Activated naive CD8-positive, alpha-beta T cell (primary cell): ENCODE results near the gene MAP7D3.
"Not testable (repeated sequence)": the region's sequence is repeated elsewhere in the genome, so short reads cannot be mapped to it uniquely, and the experiment has no call there.

Experiments used
- H3K27ac Mint-ChIP-seq: one replicate; pipeline ENCODE4 v1.8.0; 2021; ENCODE audit warnings: mixed read lengths
- H3K27me3 Mint-ChIP-seq: one replicate; pipeline ENCODE4 v1.8.0; 2021; ENCODE audit warnings: mixed read lengths
- H3K36me3 Mint-ChIP-seq: one replicate; pipeline ENCODE4 v1.8.0; 2021; ENCODE audit warnings: mixed read lengths
- H3K4me1 Mint-ChIP-seq: one replicate; pipeline ENCODE4 v1.8.0; 2021; ENCODE audit warnings: low read depth, mixed read lengths
- H3K4me3 Mint-ChIP-seq: one replicate; pipeline ENCODE4 v1.8.0; 2021; ENCODE audit warnings: mild to moderate bottlenecking, mixed read lengths
- H3K9me3 Mint-ChIP-seq: one replicate; pipeline ENCODE4 v1.8.0; 2021; ENCODE audit warnings: low read depth, mixed read lengths

Gene MAP7D3

DNA sequence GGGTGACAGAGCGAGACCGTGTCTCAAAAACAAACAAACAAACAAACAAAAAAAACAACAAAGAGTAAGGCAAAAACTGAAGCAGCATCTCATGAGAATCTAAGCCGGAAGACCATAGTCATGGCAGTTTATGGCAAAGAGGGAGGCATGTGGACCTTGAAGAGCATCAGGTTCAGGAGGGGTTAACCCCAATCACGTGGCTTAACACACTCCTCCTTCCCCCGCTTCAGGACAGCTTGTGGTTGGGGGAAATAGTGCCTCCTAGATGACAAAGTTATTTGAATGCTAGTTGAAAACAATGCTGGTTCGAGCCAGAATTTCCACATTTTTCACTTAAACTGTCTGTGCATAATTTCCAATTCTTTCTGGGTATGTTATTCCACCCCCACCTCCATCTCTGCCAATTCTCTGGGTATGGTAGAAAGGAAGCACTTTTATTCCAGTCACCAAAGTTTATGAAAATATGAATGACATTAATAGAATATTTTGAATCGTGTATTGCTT lies 11.7 kb upstream of the MAP7D3 start:
- Mint-ChIP-seq H3K36me3 (no peaks in the 10 kb centered on the region), H3K4me1 (peaks cover 12% of the 10 kb centered on the region), H3K9me3 (no peaks in the 10 kb centered on the region), H3K4me3 (no peak overlapping the region), H3K27ac (no peak overlapping the region), H3K27me3 (no peaks in the 10 kb centered on the region)

DNA sequence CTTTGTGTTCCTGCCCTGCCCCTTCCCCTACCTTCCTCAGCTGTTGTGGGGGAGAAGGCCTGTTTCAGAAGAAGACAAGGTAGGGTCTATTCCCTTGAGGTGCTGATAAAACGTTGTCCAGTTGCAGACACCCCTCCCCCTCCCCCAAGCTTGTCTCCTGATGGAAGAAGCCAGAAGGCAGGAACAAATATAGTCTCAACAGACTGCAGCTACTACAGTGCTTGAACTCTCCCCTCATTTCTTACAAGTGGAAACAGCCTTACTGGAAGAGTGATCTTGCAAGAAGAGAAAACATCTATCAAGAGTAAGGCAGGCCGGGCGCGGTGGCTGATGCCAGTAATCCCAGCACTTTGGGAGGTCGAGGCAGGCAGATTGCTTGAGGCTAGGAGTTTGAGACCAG lies 11.0 kb upstream of the MAP7D3 start:
- H3K9me3 Mint-ChIP-seq = no peaks in the 10 kb centered on the region
- H3K27me3 Mint-ChIP-seq = no peaks in the 10 kb centered on the region
- H3K36me3 Mint-ChIP-seq = no peaks in the 10 kb centered on the region
- no peak overlapping the region for H3K4me3 Mint-ChIP-seq
- peaks cover 12% of the 10 kb centered on the region for H3K4me1 Mint-ChIP-seq
- H3K27ac Mint-ChIP-seq = no peak overlapping the region

DNA sequence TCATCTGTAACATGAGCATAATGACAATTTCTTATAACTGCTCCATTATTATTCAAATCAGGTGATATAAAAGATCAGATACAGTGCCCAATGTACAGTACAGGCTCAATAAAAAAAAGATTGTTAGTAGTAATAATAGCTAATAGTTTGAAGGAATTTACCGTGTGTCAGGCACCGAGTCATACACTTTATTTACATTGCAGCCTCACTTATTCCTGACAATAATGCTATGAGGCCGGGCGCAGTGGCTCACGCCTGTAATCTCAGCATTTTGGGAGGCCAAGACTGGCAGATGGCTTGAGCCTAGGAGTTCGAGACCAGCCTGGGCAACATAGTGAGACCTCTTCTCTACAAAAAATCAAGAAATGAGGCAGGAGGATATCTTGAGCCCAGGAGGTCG lies 10.1 kb upstream of the MAP7D3 start:
- Mint-ChIP-seq H3K27ac (no peak overlapping the region), H3K36me3 (no peaks in the 10 kb centered on the region), H3K4me3 (no peak overlapping the region), H3K4me1 (peaks cover 12% of the 10 kb centered on the region), H3K9me3 (no peaks in the 10 kb centered on the region), H3K27me3 (no peaks in the 10 kb centered on the region)

DNA sequence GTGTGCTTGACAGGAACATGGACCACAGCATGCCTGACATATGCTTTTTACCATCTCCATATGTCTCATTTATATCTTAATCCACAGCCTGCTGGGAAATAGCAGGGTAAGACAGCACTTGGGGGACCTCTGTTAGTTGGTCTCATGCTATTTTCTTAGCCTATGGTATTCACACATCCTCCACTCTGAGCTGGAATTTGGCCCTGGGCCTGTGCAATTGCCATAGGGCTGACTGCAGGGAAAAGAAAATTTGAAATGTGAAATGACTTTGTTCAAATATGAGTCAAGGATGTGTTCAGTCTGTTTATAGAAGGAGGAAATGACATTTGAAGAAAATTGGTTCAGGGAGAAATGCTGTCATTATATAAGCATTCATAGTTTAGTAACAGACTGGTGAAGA lies 9.6 kb upstream of the MAP7D3 start:
- peaks cover 12% of the 10 kb centered on the region for H3K4me1 Mint-ChIP-seq
- no peaks in the 10 kb centered on the region for H3K36me3 Mint-ChIP-seq

DNA sequence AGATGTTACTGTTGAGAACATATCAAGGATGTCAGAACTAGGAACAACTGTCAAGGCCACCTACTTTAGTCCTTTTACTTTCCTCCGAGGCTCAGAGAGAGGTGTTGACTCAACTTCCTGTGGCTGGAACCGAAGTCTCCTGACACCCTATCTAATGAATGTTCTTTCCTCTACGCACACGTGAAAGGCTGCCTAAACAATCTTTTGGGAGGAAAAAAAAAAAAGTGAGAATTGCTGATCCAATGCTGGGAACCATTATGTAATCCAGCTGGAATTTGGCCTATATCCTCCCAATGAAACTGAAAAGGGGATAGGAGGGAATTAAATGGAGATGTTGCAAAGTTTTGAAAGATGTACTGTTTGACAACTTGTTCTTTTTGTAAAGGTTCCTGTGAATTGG lies 8.3 kb upstream of the MAP7D3 start:
- Mint-ChIP-seq H3K36me3 (no peaks in the 10 kb centered on the region), H3K27me3 (no peaks in the 10 kb centered on the region), H3K27ac (peak overlapping the region; percentile 58), H3K4me1 (peaks cover 12% of the 10 kb centered on the region), H3K4me3 (peak overlapping the region; percentile 35), H3K9me3 (no peaks in the 10 kb centered on the region)

More for the DNA sequence above, 9.6 kb upstream of the MAP7D3 start:
- Mint-ChIP-seq H3K27me3 (no peaks in the 10 kb centered on the region), H3K27ac (no peak overlapping the region), H3K9me3 (no peaks in the 10 kb centered on the region), H3K4me3 (no peak overlapping the region)

DNA sequence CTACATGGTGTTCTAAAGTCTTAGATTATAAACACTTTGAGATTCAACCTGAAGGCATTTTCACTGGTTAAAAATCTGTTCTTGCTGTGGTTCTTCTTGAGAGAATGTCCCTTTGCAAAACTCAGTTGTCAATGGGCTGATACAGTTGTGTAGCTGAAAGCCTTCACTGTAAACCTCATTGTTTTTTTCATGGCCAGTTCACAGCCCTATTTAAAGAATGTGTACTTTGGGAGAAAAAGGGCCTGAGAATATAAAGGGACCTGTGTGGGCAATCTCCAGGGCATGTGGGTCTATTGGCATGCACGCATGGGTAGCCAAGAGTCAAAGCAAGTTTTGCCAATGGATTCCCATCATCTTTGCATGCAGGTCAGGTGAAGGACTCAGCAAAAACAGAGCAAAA lies 7.8 kb upstream of the MAP7D3 start:
- no peaks in the 10 kb centered on the region for H3K9me3 Mint-ChIP-seq
- no peaks in the 10 kb centered on the region for H3K36me3 Mint-ChIP-seq
- no peaks in the 10 kb centered on the region for H3K27me3 Mint-ChIP-seq
- H3K4me3 Mint-ChIP-seq = no peak overlapping the region
- peaks cover 12% of the 10 kb centered on the region for H3K4me1 Mint-ChIP-seq
- H3K27ac Mint-ChIP-seq = peak overlapping the region; percentile 58

DNA sequence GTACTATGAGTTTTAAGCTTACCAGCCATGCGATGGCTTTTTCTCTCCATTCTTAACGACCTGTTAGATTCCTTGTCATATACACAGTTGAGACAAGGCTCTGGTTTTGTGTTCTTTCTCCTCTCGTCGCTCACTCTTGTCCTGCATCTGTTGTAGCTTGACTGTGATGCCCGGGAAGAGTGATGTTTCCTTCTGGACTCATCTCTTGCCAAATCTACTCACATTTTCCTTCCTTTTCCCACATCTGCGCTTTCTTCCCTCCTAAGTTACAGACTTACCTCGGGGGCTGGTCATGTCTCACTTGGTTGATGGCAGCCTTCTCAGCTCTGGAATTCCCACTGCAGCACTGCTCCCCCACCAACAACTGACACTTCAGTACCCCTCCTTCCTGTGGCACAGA lies 4.8 kb upstream of the MAP7D3 start:
- peaks cover 17% of the 10 kb centered on the region for H3K4me1 Mint-ChIP-seq
- H3K36me3 Mint-ChIP-seq = no peaks in the 10 kb centered on the region
- no peak overlapping the region for H3K4me3 Mint-ChIP-seq
- no peaks in the 10 kb centered on the region for H3K9me3 Mint-ChIP-seq
- no peaks in the 10 kb centered on the region for H3K27me3 Mint-ChIP-seq
- H3K27ac Mint-ChIP-seq = no peak overlapping the region

DNA sequence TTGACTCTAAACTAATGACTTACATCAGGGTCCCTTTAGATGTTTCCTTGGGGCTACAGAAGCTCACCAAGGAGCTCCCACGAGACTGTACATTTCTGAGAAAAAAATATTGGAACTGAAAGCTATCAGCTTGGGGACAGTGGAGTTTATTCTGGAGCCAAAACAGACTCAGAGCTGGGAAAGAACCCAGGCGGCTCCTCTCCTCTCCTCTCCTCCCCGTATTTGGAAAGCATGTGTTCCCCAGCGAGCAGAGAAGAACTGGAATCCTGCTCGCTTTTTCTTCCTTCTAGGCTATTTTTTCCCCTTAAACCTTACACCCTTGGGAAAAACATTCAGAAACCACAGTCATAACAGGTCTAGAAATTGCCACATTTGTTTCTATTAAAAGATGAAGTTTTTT lies 4.3 kb upstream of the MAP7D3 start:
- H3K36me3 Mint-ChIP-seq = no peaks in the 10 kb centered on the region
- no peak overlapping the region for H3K4me3 Mint-ChIP-seq
- peaks cover 17% of the 10 kb centered on the region for H3K4me1 Mint-ChIP-seq
- no peak overlapping the region for H3K27ac Mint-ChIP-seq
- no peaks in the 10 kb centered on the region for H3K9me3 Mint-ChIP-seq
- no peaks in the 10 kb centered on the region for H3K27me3 Mint-ChIP-seq

DNA sequence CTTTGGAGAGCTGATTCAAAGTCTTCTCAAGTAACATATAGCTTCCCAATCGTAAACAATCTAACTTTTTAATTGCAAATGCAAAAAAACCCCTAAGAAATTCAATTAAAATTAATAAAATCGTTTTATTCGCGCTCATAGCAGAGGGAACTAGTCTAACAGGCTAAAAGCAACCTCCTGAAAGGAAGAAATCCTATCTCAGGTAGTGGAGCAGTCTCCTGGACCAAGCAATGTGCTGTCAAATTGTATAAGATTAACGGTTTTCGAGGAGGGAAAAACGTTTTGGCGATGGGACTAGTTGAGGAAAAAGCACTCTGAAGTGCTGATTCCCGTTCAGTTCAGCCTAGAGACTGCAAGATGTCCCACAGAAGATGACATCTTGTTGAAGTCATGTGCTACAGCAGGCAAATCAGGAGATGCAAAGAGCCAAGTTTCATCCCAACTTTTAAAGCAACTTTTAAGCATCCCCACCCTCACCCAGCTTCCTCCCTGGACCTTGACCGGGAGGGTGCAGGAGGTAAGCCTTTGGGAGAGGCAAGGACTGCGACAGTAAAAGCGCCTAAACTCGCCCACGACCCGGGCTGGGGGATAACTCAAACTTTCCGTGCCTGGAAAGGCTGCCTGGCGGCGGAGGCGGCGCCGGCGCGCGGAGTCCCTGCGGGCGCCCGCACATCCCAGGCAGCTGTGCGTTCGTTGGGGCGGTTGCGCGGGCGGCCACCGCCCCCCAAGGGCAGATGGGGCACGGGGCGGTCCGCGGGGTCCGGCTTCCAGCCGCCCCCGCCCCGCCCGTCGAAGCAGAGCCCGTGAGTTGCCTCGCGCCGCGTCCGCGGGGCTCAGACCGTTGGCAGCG lies 784 bp downstream of the MAP7D3 start:
- Mint-ChIP-seq H3K4me3 (peak overlapping the region; percentile 87), H3K27ac (peak overlapping the region; percentile 81), H3K4me1 (peaks cover 11% of the 10 kb centered on the region), H3K27me3 (no peaks in the 10 kb centered on the region), H3K9me3 (no peaks in the 10 kb centered on the region), H3K36me3 (no peaks in the 10 kb centered on the region)

DNA sequence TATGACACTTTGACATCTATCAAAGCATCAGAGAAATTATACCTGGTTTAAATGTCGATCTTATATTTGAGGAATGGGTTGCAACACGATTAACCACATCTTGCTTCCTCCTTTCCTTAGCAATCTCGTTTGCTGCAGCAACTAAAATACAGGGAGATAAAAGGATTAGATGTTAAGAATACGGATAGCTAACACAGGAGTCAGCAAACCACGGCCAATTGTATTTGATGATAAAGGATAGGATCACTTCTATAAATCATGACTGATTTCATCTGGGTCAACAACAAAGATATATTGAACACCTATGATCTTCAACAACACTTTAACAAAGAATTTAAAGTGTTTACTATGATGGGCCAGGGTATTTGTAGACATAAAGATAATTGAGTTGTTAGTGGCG lies 5.0 kb downstream of the MAP7D3 start:
- Mint-ChIP-seq H3K4me1 (peaks cover 9% of the 10 kb centered on the region), H3K9me3 (no peaks in the 10 kb centered on the region), H3K27me3 (no peaks in the 10 kb centered on the region), H3K36me3 (peaks cover 6% of the 10 kb centered on the region), H3K27ac (no peak overlapping the region), H3K4me3 (no peak overlapping the region)

DNA sequence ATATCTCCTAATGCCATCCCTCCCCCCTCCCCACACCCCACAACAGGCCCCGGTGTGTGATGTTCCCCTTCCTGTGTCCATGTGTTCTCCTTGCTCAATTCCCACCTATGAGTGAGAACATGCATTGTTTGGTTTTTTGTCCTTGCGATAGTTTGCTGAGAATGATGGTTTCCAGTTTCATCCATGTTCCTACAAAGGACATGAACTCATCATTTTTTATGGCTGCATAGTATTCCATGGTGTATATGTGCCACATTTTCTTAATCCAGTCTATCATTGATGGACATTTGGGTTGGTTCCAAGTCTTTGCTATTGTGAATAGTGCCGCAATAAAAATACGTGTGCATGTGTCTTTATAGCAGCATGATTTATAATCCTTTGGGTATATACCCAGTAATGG lies 13.4 kb downstream of the MAP7D3 start:
- H3K4me3 Mint-ChIP-seq, H3K36me3 Mint-ChIP-seq, H3K4me1 Mint-ChIP-seq, H3K9me3 Mint-ChIP-seq, H3K27me3 Mint-ChIP-seq, H3K27ac Mint-ChIP-seq: not testable (repeated sequence)

DNA sequence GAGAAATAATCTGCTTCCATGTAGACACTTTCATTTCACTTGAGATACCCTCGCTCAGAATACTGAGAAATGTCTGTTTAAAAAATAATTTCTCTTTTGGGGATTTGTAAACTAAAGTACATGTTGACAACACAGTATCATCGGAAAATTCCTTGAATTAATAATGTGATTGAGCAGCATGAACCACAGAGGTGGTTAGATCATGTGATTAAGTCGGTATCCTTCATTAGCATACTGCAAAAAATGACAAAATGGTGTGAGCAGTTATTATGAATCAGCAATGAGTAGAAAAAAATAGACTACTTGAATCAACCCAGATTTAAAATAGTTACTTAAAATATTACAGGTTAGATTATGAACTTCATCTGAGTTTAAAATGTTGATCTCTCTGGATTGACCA lies 14.1 kb downstream of the MAP7D3 start:
- no peaks in the 10 kb centered on the region for H3K4me1 Mint-ChIP-seq
- H3K36me3 Mint-ChIP-seq = peaks cover 1% of the 10 kb centered on the region
- H3K27me3 Mint-ChIP-seq = no peaks in the 10 kb centered on the region
- H3K27ac Mint-ChIP-seq = no peak overlapping the region
- H3K9me3 Mint-ChIP-seq = no peaks in the 10 kb centered on the region
- no peak overlapping the region for H3K4me3 Mint-ChIP-seq

DNA sequence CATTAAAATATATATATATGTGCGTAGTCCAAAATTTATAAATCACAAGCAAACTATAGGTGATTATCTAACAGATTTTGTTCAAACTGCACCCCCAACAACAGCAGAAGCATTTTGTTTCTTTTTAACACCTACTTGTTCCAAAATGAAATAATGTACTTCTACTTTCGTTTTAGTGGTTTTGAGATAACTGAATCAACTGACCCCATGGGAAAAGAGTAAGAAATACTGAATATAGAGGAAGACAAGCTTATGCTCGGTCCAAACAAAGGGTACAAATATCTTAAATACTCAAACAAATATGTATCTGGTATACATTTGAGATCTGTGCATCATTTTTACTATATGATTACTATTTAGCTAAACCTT lies 22.4 kb downstream of the MAP7D3 start:
- H3K4me1 Mint-ChIP-seq = peaks cover 22% of the 10 kb centered on the region
- H3K9me3 Mint-ChIP-seq = no peaks in the 10 kb centered on the region
- no peak overlapping the region for H3K4me3 Mint-ChIP-seq
- H3K36me3 Mint-ChIP-seq = peaks cover 2% of the 10 kb centered on the region
- H3K27me3 Mint-ChIP-seq = no peaks in the 10 kb centered on the region
- H3K27ac Mint-ChIP-seq = no peak overlapping the region

DNA sequence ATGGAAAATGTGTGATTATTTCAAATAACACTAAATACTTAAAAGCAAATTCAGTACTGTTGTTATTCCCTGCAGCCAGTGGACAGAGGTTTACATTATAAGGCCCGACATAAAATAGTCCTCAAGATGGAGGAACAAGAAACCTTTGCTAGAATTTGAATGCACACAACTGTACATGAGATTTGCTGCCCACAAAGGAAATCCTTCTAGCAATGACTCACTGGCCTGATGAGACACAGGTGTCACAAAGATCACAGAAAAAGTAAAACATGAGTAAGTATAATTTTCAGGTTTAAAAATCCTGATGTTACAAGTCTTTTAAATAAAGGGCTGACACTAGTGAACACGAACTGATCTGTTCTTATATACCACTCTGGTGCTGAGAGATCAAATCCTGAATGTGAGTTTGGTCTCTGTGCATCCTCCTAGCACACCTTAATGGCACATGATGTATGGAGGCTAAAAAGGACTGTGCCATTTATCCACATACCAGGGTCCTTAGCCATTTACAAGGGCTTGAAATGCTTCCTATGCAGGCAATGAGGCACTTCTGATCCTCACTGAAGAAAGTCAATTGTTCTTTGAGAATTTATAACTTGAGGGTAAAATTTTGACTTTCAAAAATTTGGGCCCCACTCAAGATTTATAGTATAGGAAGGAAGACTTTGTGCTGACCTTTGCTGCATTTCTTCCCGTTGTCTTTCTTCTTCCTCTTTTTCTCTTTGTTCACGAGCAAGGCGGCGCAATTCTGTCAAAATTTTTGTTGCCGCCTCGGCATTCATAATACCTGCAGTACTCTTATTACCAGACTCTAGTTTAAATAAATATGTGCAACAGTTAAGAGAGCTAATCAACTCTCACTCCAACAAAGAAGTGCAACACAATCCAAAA lies 23.0 kb downstream of the MAP7D3 start:
- Mint-ChIP-seq H3K27me3 (no peaks in the 10 kb centered on the region), H3K4me1 (peaks cover 22% of the 10 kb centered on the region), H3K4me3 (peak overlapping the region; percentile 38), H3K9me3 (no peaks in the 10 kb centered on the region), H3K36me3 (peaks cover 2% of the 10 kb centered on the region), H3K27ac (no peak overlapping the region)

DNA sequence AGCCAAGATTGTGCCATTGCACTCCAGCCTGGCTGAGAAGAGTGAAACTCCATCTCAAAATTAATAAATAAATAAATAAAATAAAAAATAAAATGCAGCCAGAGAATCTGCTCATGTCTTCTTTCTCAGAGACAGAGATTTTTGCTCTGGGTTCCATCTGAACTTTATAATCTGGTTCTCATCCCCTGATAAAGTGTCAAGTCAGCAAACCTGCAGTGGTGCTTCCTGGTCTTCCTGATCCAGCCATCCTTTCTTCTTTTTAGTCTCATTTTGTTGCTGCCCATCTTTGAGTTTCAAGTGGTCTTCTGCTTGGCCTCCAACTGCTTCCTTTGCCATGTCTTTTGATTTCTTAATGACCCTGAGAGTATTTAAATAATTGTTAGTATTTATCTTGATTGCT lies 24.1 kb downstream of the MAP7D3 start:
- Mint-ChIP-seq H3K4me3 (no peak overlapping the region), H3K9me3 (no peaks in the 10 kb centered on the region), H3K27me3 (no peaks in the 10 kb centered on the region), H3K36me3 (peaks cover 1% of the 10 kb centered on the region), H3K4me1 (peaks cover 22% of the 10 kb centered on the region), H3K27ac (no peak overlapping the region)
